Immature natural killer cell (primary cell): ENCODE results near the gene TBL3. TPM values are rescaled to one million over a fixed set of nuclear protein-coding genes. Genes with fewer than 3 reads are reported as not detected.
"Not testable (repeated sequence)": the region's sequence is repeated elsewhere in the genome, so short reads cannot be mapped to it uniquely, and the experiment has no call there.

ENCODE experiments used
- DNase-seq, 3 donors: peaks; one replicate each; pipeline ENCODE4 v3.0.0; 2022; ENCODE audit warnings: mixed read lengths in 1 of 3
- H3K27ac Mint-ChIP-seq, 6 donors: one replicate each; pipeline ENCODE4 v1.8.0; 2020; ENCODE audit warnings: mixed read lengths in 6 of 6, mild to moderate bottlenecking in 5 of 6, inconsistent platforms in 4 of 6, moderate library complexity in 3 of 6
- H3K27me3 Mint-ChIP-seq, 3 donors: one replicate each; pipeline ENCODE4 v1.8.0; 2020 to 2021; ENCODE audit warnings: low read depth in 3 of 3, mild to moderate bottlenecking in 3 of 3, mixed read lengths in 3 of 3, moderate library complexity in 3 of 3, inconsistent platforms in 1 of 3
- H3K36me3 Mint-ChIP-seq, 3 donors: one replicate each; pipeline ENCODE4 v1.8.0; 2020; ENCODE audit warnings: mixed read lengths in 3 of 3, inconsistent platforms in 2 of 3, mild to moderate bottlenecking in 2 of 3
- H3K4me1 Mint-ChIP-seq, 2 donors: one replicate each; pipeline ENCODE4 v1.8.0; 2020; ENCODE audit warnings: inconsistent platforms in 2 of 2, mild to moderate bottlenecking in 2 of 2, mixed read lengths in 2 of 2, moderate library complexity in 1 of 2
- H3K4me3 Mint-ChIP-seq, 5 donors: one replicate each; pipeline ENCODE4 v1.8.0; 2020; ENCODE audit warnings: mild to moderate bottlenecking in 5 of 5, mixed read lengths in 5 of 5, inconsistent platforms in 3 of 5, moderate library complexity in 3 of 5
- H3K9me3 Mint-ChIP-seq, 6 donors: one replicate each; pipeline ENCODE4 v1.8.0; 2020; ENCODE audit warnings: mild to moderate bottlenecking in 6 of 6, mixed read lengths in 6 of 6, inconsistent platforms in 4 of 6, moderate library complexity in 3 of 6
- polyA plus RNA-seq, 3 donors: library from polyadenylated mRNA; unstranded; fragments of 300-500 nt; fragmentation: Illumina TruSeq; gene quantifications; one replicate each; pipeline ENCODE4 v1.2.3, GENCODE V29; 2021

The TBL3 gene
- polyA plus RNA-seq, 3 donors from 2014 or later: 34.4 to 66.1 (median 59.8) TPM

DNA sequence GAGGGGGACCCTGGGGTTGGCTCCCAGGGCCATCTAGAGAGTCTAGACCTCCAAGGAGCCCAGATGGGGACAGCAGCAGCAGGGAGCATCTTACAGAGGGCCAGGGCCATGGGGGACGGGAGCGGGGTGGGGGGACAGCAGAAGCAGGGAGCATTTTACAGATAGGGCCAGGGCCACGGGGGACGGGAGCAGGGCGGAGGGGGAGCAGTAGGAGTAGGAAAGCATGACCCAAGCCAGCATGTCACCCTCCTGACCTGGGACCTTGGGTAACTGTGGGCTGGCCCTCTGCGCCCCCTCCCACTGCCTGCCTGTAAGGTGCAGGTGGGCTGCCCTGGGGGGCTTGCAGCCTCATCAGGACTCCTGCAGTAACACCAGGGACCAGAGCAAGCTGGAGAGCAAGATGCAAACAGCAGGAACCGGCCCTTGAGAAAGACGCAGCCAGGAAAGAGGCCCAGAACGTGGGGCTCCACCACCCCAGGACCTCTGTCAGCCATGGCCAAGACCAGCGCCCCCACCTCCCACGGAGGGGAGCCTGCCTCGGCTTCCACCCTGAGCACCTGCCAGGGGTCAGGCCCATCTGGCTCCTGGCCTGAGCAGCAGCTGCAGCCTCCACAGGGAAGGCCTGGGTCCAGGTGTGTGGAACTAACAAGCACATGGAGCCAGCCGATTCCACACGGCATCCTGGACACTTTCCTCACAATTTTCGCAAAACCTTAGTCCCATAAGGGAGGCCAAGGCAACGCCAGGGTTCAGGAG lies 35.4 kb downstream of the TBL3 start:
- H3K4me1 Mint-ChIP-seq: peaks cover 31 to 37% of the 10 kb centered on the region in 2 donors
- H3K4me3 Mint-ChIP-seq: peak overlapping the region; percentile 80 to 87 (median 83)
- H3K36me3 Mint-ChIP-seq: no peaks in the 10 kb centered on the region

DNA sequence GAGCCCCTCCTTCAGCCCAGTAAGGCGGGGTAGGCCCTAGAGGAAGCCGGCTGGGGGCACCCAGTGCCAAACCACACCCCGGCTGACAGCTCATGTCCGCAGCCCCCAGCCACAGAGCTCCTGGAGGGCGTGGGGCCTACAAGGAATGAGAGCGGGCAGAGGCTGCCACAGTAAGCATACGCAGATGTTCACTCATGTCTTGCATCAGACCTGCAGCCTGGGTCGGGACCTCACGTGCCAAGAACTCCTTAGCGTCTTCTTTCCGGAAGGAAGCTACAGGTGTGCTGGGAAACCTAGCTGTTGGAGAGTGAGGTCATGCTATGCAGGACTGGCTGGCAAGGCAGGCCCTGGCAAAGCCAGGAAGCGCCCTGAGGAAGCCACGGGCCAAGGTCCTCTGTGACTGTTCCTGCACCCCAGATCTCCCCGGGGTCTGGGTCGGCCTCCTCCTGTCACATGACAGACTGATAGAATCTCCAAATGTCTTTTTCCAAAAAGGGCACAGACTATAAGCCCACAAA lies 36.2 kb downstream of the TBL3 start:
- Mint-ChIP-seq H3K4me1 (peaks cover 31 to 35% of the 10 kb centered on the region in 2 donors), H3K4me3 (peak overlapping the region; percentile 80 to 87 (median 83)), H3K27me3 (peaks cover 0 to 4% (median 0%) of the 10 kb centered on the region in 3 donors), H3K9me3 (no peaks in the 10 kb centered on the region), H3K27ac (peak overlapping the region; percentile 80 to 95 (median 87)), H3K36me3 (no peaks in the 10 kb centered on the region)
- no peak for DNase-seq

More for the DNA sequence above, 35.4 kb downstream of the TBL3 start:
- peak overlapping the region in 5 of 6 donors; percentile 68 to 95 (median 89) for H3K27ac Mint-ChIP-seq
- DNase-seq: no peak
- no peaks in the 10 kb centered on the region for H3K9me3 Mint-ChIP-seq
- H3K27me3 Mint-ChIP-seq: peaks cover 0 to 4% (median 0%) of the 10 kb centered on the region in 3 donors

DNA sequence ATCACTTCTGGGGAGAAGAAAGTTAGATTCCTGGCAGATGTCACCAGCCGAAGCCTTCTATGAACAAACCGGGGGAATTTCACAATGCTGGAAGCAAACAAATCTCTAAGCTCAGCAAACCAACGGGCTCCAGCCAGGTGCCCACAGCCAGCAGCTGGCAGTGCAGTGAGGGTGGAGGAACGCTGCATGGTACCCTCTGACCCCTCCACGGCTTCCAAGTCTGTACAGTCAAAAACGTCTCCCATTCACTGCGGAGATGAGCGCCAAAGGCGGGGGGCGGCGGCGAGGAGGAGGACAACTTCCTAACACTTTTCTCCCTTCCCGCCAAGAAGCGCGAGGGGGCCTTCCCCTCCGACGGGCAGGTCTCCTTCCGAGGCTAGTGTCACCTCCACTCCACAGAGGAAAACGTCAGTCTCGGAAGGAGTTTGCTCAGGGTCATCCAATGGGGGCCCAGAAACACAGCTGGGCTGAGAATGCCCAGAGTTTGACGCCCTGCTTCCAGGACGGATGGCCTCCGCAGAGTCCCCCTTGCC lies 36.8 kb downstream of the TBL3 start:
- H3K4me1 Mint-ChIP-seq: peaks cover 31 to 35% of the 10 kb centered on the region in 2 donors
- no peaks in the 10 kb centered on the region for H3K9me3 Mint-ChIP-seq
- DNase-seq: no peak
- H3K36me3 Mint-ChIP-seq: no peaks in the 10 kb centered on the region
- H3K4me3 Mint-ChIP-seq: peak overlapping the region; percentile 80 to 87 (median 83)
- peak overlapping the region; percentile 80 to 95 (median 87) for H3K27ac Mint-ChIP-seq
- peaks cover 0 to 4% (median 0%) of the 10 kb centered on the region in 3 donors for H3K27me3 Mint-ChIP-seq

DNA sequence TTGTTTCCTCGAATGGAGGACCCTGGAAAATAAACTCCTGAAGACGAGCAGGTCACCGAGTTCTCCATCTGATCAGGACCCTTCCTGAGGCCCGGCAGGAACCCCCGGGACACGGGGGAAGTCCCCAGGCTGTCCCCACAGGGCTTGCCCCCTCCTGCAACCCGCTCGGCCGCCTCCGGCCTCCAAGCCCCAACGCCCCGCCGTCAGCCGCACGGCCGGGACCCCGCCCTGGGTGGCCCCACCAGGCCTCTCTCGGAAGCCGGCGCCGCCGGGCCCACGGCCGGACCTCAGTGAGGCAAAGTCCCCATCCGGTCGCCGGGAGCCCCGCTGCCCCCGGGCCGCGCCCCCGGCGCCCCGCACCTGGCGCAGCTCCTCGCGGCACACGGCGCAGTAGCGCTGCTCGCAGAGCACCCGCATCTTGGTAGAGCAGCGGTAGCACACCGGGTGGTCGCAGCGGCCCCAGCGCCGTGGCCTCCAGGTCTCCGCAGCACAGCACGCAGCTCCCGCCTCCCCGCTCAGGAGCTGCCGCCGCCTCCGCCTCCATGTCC lies 37.4 kb downstream of the TBL3 start:
- H3K4me1 Mint-ChIP-seq: peaks cover 31 to 32% of the 10 kb centered on the region in 2 donors
- peak overlapping the region; percentile 80 to 98 (median 88) for H3K27ac Mint-ChIP-seq
- no peak for DNase-seq
- no peaks in the 10 kb centered on the region for H3K9me3 Mint-ChIP-seq
- H3K27me3 Mint-ChIP-seq: peaks cover 0 to 4% (median 0%) of the 10 kb centered on the region in 3 donors
- H3K4me3 Mint-ChIP-seq: peak overlapping the region; percentile 80 to 87 (median 83)
- no peaks in the 10 kb centered on the region for H3K36me3 Mint-ChIP-seq

DNA sequence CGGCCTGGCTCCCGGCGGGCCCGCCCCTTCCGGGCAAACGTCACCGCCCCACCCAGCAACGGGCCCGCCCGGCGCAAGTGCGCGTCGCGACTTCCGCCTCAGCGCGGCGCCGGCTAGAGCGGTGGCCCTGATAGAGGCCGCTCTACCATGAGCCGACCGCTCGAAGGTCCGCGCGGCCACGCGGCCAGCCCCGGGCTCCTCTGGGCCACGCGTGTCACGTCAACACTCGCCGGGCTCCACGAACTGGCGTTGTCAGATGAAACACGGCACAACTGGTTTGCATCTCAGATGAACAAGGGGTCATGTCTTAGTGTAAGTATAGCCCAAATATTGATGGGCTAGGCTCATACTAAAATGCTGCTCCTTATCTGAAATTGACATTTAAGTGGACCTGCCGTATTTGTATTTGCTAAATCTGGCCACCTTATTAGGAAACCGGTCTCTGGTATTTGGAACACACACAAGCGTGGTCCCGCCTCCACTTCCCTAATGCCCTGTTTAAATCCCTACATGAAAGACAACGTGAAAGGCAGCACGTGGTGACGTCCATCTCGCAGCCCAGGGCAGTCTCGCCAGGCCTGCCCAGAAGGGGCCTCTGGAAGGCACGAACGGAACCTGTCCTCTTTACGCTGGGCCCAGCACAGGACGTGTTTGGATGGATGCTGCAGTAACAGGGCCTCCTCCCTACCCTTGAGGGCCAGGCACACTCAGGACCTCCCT lies 38.1 kb downstream of the TBL3 start, which contains the start of gene ZNF598:
ZNF598 (minus strand) TSS at position 31 of the 720 bp plus-strand sequence.
- H3K36me3 Mint-ChIP-seq: no peaks in the 10 kb centered on the region
- H3K27ac Mint-ChIP-seq: peak within 1 kb of the TSS; percentile 92 to 98 (median 96)
- peak; percentile 81 to 84 (median 84) for DNase-seq
- H3K27me3 Mint-ChIP-seq: peaks cover 0 to 4% (median 0%) of the 10 kb centered on the region in 3 donors
- H3K9me3 Mint-ChIP-seq: no peaks in the 10 kb centered on the region
- peaks cover 31 to 32% of the 10 kb centered on the region in 2 donors for H3K4me1 Mint-ChIP-seq
- H3K4me3 Mint-ChIP-seq: peak within 1 kb of the TSS; percentile 89 to 92 (median 91)

DNA sequence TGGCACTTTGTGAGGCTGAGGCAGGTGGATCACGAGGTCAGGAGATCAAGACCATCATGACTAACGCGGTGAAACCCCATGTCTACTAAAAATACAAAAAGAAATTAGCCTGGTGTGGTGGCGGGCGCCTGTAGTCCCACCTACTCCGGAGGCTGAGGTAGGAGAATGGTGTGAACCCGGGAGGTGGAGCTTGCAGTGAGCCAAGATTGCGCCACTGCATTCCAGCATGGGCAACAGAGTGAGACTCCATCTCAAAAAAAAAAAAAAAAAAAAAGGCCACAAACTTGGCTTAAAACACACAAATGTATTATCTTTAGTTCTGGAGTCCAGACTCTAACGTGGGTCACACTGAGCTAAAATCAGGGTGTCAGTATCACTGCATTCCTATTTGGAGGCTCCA lies 39.9 kb downstream of the TBL3 start:
- DNase-seq, H3K4me3 Mint-ChIP-seq, H3K36me3 Mint-ChIP-seq, H3K27ac Mint-ChIP-seq, H3K27me3 Mint-ChIP-seq, H3K9me3 Mint-ChIP-seq: not testable (repeated sequence)
- H3K4me1 Mint-ChIP-seq: peaks cover 27% of the 10 kb centered on the region in 2 donors

DNA sequence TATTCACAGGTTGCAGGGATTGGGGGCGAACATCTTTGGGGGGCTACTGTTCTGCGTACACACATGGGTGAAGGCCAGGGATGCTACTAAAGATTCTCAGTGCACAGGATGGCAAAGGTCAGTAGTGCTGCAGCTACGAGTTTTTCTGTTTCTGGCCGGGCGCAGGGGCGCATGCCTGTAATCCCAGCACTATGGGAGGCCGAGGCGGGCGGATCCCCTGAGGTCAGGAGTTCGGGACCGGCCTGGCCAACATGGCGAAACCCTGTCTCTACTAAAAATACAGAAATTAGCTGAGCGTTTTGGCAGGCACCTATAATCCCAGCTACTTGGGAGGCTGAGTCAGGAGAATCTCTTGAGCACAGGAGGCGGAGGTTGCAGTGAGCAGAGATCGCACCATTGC lies 41.7 kb downstream of the TBL3 start:
- Mint-ChIP-seq H3K4me1 (peaks cover 12 to 13% of the 10 kb centered on the region in 2 donors), H3K27ac (no peak overlapping the region), H3K4me3 (no peak overlapping the region), H3K27me3 (peaks cover 0 to 7% (median 2%) of the 10 kb centered on the region in 3 donors), H3K36me3 (no peaks in the 10 kb centered on the region), H3K9me3 (no peaks in the 10 kb centered on the region)
- DNase-seq: no peak

DNA sequence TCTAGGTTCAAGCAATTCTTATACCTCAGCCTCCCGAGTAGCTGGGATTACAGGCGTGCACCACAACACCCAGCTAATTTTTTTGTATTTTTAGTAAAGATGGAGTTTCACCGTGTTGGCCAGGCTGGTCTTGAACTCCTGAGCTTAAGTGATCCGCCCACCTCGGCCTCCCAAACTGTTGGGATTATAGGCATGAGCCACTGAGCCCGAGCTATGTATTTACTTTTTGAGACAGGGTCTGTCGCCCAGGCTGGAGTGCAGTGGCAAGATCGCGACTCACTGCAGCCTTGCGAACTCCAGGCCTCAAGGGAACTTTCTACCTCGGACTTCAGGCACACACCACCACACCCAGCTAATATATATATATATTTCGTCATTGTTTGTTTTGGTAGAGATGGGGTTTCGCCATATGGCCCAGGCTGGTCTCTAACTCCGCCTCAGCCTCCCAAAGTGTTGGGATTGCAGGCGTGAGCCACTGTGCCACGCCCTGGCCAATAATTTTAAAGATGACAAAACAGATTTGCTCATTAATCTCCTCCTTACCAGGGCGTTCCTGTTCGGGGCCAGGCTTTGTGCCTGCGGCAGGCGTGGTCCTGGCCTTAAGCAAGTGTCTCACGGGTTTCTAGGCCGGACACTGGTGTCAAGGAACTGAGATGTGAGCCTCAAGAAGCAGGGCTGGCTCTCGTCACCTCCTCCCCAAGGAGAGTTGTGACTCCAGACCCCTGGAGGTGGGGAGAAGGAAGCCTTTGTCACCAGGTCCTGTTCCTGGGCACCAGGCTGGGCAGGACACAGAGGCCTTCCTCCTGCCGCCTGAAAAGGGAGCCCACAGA lies 43.5 kb downstream of the TBL3 start:
- H3K27ac Mint-ChIP-seq: no peak overlapping the region
- H3K9me3 Mint-ChIP-seq: no peaks in the 10 kb centered on the region
- DNase-seq: no peak
- H3K4me1 Mint-ChIP-seq: peaks cover 1 to 2% of the 10 kb centered on the region in 2 donors
- H3K27me3 Mint-ChIP-seq: peaks cover 3 to 7% (median 4%) of the 10 kb centered on the region in 3 donors
- no peak overlapping the region for H3K4me3 Mint-ChIP-seq
- H3K36me3 Mint-ChIP-seq: no peaks in the 10 kb centered on the region

DNA sequence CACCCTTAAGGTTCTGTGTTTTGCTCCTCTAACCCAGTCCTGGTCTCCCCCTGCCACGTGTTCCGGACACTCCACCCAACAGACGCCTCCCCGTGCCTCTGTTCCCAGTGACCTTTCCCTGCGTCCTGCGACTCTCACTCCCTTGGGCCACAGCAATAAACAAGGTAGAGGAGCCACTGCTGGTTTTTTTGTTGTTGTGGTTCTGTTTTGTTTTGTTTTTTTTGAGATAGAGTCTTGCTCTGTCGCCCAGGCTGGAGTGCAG lies 44.0 kb downstream of the TBL3 start:
- Mint-ChIP-seq H3K4me1 (no peaks in the 10 kb centered on the region), H3K27me3 (peaks cover 3 to 7% (median 6%) of the 10 kb centered on the region in 3 donors)

DNA sequence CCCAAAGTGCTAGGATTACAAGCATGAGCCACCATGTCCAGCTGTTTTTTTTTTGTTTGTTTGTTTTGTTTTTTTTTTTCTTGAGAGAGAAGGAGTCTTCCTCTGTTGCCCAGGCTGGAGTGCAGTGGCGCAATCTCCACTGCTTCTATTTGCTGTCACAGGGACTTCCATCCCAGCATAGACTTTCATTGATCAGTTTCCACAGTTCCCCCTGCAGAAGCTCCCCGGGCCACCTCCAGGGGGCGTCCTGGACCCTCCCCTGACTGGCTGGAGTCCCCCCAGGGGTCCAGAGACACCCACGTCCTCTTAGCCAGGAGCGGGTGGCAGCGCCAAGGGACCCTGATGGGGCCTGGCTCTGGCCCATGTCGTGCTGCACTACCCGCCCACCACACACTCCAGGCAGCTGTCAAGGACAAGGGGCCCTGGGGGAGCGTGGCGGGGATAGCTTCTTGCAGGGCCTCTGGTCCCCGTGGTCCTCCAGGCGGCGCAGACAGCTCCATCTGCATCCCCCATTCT lies 44.6 kb downstream of the TBL3 start:
- Mint-ChIP-seq H3K27me3 (peaks cover 5 to 7% (median 6%) of the 10 kb centered on the region in 3 donors), H3K9me3 (no peaks in the 10 kb centered on the region), H3K4me1 (no peaks in the 10 kb centered on the region), H3K27ac (no peak overlapping the region), H3K36me3 (no peaks in the 10 kb centered on the region), H3K4me3 (no peak overlapping the region)
- no peak for DNase-seq

More for the DNA sequence above, 44.0 kb downstream of the TBL3 start:
- Mint-ChIP-seq H3K36me3 (no peaks in the 10 kb centered on the region), H3K9me3 (no peaks in the 10 kb centered on the region), H3K27ac (no peak overlapping the region), H3K4me3 (no peak overlapping the region)
- DNase-seq: no peak

DNA sequence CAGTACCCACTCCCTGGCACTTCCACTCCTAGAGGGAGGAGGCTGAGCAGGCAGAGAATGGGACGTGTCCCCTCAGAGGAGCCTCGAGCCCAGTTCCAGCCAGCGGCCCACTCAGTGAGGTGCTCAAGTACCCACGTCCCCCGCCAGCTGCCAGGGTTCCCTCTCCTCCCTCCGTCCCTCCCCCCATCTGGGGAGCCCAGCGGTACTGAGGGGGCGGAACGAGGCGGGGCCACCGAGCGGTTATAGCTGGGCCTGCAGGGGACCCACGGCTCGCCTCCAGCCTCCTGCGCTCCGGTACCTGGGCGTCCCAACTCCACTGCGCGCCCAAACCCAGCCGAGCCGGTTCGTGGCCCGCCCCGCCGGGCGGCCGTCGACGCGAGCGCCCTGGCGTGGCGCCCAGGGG lies 47.7 kb downstream of the TBL3 start, which contains the start of gene NPW:
NPW (plus strand) TSS at position 268 of the 403 bp plus-strand sequence.
- Mint-ChIP-seq H3K36me3 (no peaks in the 10 kb centered on the region), H3K9me3 (no peaks in the 10 kb centered on the region), H3K4me3 (no peak within 1 kb of the TSS), H3K27ac (no peak within 1 kb of the TSS), H3K27me3 (peaks cover 10 to 13% (median 11%) of the 10 kb centered on the region in 3 donors), H3K4me1 (peaks cover 13 to 15% of the 10 kb centered on the region in 2 donors)
- no peak for DNase-seq

DNA sequence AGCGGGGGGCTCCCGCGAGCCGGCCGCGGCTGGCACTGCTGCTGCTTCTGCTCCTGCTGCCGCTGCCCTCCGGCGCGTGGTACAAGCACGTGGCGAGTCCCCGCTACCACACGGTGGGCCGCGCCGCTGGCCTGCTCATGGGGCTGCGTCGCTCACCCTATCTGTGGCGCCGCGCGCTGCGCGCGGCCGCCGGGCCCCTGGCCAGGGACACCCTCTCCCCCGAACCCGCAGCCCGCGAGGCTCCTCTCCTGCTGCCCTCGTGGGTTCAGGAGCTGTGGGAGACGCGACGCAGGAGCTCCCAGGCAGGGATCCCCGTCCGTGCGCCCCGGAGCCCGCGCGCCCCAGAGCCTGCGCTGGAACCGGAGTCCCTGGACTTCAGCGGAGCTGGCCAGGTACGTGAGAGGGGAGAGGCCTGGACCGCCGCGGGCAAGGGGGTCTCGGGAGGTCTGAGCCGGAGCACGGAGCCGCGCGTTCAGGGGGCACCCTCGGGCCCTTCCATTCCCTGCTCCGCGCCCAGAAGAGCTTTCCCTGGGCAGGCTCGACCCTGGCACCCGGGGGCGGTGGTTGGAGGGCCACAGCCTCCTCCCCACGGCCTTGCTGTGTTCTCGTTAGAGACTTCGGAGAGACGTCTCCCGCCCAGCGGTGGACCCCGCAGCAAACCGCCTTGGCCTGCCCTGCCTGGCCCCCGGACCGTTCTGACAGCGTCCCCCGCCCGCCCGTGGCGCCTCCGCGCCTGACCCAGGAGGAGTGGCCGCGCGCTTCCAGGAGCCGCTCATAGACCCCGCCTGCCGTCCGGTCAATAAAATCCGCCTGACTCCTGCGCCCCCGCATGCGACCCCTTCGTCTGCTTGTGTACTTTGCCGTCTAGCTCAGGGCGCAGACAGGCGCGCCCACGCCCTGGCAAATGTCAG lies 48.3 kb downstream of the TBL3 start:
- no peaks in the 10 kb centered on the region for H3K9me3 Mint-ChIP-seq
- H3K4me1 Mint-ChIP-seq: peaks cover 15% of the 10 kb centered on the region in 2 donors
- DNase-seq: no peak
- H3K4me3 Mint-ChIP-seq: no peak overlapping the region
- no peak overlapping the region for H3K27ac Mint-ChIP-seq
- no peaks in the 10 kb centered on the region for H3K36me3 Mint-ChIP-seq
- H3K27me3 Mint-ChIP-seq: peaks cover 10 to 13% (median 11%) of the 10 kb centered on the region in 3 donors
